GM18508 (cell line): ENCODE results near the gene WNK2.

Experiments
- ATAC-seq: cut with Tn5 transposase; IDR thresholded peaks from one replicate; pipeline ENCODE4 v1.9.1; 2021; ENCODE audit warnings: moderate number of reproducible peaks; ENCODE audit not compliant: insufficient read depth, unreplicated experiment

The WNK2 gene

DNA sequence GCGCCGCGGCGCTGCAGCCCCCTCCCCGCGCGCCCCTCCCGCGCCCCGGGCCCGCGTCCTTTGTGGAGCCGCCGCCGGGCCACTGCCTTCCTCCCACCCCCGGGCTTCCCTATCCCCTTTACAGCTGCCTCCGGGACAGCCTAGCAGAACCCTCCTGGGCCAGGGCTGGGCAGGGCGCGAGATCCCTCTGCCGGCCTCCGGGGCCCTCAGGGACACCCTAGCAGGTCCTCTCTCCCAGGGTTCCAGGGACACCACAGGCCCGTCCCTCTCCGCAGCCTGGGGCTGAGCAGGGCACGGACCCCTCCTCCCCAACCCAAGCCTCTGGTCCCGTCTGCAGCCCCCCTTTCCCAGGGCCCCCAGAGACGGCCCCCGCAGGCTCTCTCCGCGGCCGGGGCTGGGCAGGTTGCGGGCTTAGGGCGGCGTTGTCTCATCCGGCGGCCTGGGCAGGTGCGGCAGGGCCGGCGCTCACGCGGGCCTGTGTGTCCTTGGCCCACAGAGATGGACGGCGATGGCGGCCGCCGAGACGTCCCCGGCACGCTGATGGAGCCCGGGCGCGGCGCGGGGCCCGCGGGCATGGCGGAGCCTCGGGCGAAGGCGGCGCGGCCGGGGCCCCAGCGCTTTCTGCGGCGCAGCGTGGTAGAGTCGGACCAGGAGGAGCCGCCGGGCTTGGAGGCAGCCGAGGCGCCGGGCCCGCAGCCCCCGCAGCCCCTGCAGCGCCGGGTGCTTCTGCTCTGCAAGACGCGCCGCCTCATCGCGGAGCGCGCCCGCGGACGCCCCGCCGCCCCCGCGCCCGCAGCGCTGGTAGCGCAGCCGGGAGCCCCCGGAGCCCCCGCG is 710 bp downstream of the WNK2 start:
- ATAC-seq = no peak

DNA sequence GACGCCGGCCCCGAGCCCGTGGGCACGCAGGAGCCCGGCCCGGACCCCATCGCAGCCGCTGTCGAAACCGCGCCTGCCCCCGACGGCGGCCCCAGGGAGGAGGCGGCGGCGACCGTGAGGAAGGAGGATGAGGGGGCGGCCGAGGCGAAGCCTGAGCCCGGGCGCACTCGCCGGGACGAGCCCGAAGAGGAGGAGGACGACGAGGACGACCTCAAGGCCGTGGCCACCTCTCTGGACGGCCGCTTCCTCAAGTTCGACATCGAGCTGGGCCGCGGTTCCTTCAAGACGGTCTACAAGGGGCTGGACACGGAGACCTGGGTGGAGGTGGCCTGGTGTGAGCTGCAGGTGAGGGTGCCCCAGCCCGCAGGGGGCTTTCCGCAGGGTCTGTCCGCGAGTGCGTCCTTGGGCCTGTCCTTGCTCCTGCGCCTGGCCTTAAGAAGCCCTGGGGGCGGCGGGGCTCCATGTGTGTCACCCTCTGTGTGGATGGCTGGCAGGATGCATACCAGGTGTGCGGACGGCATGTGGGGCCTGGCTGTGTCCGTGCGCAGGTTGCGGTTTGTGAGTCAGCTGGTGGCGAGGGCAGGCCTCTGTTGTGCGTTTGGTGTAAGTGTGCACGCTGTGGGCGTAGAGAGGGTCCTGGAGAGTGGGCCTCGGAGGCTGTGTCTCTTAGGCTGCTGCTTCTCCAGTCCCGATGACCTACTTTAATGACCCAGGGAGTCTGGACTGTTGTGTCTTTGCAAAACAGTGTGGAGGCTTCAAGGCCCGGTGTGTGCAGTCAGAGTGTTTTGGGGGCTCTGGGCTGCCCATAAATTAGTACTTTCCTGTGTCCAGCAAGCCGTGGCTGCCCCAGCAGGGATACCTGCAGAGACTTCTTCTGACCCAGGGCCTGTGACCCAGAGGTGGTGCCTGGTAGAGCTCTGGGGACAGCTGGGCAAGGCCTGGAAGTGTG is 1.6 kb downstream of the WNK2 start:
- no peak for ATAC-seq

DNA sequence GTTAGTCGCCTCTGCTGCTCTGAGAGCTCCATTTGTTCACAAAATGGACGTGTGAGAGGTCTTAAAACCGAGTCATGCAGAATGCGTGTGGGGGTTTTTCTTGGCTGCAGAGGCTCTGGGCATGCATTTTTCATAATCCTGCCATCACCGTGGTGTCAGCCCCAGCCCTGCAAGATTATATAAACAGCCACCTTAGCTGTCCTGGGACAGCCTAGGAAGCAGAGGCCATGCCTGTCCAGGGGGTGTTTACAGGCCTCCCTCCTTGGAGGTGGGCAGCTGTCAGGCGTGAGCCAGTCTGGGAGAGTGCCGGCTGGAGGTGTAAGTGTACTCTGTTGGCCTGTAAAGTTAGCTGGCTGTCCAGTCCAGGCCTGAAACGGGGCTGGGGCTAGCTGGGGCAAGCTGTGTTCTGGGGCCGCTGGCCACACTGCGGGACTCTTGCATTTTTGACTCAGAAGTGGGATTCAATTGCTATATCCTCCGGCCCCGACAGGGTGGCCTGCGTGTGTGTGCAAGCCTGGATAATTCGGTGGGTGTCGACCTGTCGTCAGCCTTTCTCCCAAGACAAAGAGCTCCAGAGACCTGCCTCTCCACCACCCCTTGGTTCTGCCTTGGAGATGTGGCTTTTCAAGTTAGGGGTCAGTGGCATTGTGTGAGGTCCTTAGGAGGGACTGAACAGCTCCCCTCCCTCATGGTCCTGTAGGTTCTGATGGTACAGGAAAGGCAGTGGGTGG is 2.4 kb downstream of the WNK2 start:
- ATAC-seq = no peak

DNA sequence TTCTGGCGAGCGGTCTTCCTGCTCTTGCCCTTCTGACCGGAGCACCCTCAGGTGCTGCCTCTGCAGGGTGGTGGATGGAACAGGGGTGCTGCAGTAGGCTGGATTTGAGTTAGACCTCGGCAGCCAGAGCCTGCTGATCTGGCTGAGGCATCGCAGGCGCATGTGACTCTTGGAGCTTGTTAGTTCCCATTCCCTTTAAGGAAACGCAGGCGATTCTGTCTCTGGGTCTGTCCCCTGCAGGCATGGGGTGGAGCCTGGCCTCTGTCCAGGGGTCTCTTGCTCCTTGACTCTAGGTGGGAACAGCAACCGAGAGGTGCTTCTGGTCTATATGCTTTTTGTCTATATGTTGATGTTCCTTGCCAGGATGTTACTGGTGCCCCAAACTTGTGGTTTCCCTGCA is 3.1 kb downstream of the WNK2 start:
- ATAC-seq = no peak

DNA sequence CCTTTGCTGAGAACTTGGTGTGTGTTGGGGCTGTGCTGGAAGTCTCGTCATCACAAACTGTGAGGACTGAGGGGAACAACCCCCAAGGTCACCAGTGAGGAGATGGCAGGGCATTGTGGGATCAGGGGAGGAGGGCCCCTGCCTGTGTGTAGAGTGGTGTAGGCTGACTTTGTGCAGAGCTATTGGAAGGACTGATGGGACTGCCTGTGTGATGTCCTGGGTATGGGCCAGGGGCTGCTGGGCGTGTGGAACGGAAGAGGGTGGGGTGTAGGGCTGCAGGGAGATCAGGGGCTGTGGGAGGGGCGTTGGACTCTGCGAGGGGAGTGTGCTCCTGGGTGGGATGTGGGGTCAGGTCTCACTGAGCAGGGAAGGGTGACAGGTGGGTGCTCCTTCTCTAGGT is 3.6 kb downstream of the WNK2 start:
- ATAC-seq = no peak

DNA sequence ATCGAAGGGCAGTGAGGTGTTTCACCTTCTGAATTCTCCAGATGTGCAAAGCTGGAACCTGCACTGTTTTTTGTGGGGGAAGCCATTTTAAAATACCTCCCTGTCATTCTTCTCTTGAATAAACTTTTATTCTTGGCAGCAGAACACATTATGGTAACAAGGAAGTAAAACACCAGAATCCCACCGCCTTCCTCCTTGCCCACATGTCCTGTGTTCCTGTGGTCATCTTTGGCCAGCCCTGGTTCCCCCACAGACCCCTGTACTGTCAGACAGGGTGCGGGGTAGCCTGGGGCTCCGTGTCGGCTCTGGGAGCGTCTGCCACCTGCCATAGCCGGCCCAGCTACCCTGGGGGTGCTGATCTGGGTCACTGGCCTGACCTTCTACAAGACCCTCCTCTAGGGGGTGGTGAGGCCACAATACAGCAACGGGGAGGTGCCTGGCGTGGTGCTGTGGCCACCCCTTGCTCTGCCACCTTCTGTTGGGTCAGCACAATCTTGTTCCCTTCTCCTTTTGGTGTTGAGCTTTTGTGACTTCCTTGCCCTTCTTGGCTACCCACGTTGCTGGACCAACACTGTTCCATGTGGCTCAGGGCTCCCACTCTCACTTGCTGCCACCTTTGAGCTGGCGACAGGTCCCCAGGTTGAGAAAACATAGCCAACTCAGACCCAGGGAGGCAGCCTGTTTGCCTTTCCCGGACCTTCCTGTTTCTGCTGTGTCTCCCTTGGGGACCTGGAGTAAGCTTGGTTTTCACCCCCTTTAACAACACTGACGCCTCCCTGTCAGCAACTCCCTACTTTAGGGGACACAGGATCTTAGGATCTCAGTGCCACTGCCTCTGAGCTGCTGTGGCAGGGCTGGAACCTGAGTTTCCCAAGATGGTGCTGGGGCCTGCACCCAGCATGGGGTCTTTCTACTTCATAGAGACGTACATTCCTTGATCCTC is 4.8 kb downstream of the WNK2 start:
- no peak for ATAC-seq

DNA sequence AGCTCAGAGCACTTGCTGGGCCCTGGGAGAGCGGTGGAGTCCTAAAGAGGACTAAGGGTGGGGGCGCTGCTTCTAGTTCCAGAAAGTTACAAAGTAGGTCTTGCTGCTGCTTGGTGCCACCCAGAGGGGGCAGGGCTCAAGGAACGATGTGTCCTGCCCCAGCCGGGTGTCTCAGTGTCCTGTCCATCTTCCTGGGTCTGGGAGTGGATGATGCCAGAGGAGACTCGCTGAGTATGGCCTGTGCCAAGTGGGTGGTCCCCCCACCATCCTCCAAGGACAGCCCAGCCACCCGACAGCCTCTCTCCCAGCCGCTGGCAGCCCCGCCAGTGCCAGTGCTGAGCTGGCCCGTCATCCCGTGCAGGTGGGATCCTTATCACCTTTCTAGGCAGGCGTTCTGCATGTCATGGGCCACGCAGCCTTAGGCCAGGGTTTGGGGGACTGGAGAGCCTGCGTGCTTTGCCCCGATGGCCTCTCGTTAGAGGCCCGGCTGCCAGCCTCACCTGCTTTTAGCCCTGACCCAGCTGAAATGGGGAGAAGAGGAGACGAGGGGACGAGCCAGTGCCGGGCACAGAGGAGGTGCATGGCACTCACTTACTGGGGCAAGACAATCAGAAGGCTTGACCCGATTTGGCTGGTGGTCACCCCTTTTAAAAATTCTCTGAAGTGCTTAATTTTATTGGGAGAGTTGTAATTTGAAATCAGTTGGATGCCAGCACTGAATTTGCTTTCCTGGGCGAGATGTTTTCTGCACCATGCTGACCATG is 5.6 kb downstream of the WNK2 start:
- ATAC-seq = no peak

DNA sequence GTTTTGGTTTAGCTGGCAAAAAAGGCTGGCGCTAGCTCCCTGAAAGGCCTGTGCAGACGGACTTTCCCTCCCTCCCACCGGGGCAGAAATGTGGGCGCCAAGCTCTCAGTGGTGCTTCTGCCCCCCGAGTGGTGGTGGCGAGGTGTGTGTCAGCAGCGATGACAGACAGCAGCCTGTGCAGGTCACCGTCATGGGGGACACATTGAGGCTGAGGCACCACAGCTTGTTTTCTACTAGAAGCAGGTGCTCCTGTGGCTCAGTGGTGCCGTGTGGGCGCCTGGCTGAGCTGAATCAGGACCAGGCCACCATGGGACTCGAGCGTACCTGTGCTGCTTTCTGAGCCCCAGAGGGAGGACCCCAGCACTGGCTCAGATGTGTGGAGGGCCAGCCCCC is 6.2 kb downstream of the WNK2 start:
- no peak for ATAC-seq

DNA sequence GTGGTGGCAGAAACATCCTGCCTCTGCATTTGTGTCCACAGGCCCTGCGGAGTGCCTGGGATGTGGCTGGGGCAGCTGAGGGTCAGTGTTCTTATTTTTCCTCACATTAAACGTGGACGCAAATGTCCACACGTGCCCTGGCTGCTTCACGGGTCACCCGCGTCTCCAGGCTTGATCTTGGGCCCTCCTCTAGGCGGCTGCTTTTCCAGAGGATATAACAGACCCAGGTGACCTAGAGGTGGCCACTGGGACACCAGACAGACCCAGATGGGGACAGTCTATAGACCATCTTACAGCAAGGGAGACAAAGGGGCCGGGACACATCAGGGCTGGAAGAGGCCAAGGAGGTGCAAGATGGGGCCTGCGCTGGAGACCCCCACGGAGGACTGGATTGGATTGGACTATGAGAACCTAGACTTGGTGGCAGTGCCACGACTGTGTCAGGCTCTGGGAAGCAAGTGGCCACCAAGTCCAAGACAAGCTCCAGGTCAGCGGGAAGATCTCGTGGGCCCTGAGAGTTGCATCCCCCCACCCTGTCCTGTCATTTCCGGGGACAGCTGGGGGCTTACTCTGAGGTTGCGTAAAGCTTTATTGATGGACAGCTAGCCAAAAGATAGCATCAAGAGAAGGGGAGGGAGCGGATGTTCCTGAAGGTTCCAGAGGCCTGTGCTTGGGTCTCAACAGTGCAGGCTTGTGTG is 6.9 kb downstream of the WNK2 start:
- no peak for ATAC-seq

DNA sequence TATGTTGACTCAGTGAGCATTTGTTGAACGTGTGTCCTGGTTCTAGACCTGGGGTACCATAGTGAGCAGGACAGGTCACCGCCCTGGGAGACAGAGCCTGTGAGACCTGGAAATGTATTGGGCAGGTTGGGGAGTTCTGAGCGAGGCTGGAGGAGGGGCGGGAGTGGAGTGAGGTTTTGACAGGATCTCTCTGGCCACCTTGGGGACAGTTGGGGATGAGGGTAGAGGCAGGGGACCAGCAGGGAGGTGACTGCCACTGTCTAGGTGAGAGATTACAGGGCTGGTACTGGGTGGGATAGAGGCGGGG is 7.4 kb downstream of the WNK2 start:
- no peak for ATAC-seq

DNA sequence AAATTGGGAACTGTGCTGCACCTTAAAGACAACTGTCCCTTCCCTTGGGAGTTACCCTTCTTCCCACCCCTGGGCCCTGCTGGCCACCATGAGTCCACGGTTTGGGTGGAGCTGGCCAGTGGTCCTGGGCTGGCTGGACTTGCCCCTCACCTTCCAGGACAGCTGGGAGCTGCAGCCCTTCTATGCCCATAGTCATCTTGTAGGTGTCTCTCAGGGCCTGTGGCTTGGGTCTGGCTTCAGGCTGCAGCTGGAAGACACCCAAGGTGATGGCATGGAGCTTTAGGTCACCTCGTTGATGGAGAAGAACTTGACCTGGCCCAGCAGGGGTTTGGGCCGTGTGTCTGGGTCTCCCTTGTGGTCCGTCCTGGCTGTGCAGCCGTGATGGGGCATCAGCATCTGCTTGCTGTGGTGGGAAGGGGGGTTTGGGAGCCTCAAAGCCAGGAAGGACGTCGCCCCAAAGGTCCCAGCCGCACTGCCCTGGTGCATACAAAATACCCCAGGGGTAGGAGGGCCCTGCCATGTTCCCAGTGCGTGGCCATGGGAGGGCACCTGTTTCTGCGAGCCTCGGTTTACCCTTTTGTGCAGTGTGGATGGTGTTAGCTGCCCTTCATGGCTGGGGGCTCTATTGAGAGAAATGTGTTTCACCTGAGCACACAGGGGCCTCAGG is 8.9 kb downstream of the WNK2 start:
- no peak for ATAC-seq

DNA sequence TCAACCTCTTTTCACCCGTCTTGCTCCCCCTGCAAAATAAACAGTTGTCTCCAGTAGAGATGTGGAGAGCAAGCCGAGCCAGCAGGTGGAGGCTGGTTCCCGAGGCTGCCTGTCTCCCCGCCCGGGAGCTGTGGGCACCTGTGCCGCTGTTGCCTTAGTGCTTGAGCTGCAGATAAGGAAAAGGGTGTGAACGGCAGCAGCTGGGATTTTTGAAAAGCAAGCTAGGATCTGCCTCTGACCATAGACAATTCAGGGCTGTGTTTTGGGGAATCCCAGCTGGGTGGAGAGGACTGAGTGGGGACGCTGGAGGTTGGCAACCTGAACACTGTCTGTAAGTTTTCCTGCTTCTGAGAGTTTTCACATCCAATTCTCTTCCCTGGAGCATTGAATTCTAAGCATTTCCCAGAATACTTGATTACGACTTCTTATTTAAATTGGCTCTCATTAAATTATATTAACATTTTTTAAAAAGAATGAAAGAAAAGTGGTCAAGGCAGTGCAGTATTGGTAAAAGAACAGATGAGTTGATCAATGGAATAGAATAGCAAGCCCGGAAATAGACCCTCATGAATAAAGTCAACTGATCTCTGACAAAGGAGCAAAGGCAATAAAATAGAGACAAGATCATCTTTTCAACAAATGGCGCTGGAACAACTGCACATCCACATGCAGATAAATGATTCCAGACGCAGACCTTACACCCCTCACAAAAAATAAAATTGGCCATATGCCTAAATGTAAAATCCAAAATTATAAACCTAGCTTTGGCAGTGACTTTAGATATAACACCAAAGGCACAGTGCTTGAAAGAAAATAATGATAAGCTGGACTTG is 9.7 kb downstream of the WNK2 start:
- ATAC-seq = no peak

DNA sequence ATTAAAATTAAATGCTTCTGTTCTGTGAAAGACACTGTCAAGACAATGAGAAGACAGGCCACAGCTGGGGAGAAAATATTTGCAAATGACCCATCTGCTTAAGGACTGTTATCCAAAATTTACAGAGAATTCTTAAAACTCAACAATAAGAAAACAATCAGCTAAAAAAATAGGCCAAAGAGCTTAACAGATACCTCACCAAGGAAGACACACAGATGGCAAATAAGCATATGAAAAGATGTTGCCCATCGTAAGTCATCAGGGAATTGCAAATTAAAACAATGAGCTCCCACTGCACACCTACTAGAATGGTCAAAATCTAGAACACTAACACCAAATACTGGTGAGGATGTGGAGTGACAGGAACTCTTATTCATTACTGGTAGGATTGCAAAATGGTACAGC is 10.3 kb downstream of the WNK2 start:
- no peak for ATAC-seq

DNA sequence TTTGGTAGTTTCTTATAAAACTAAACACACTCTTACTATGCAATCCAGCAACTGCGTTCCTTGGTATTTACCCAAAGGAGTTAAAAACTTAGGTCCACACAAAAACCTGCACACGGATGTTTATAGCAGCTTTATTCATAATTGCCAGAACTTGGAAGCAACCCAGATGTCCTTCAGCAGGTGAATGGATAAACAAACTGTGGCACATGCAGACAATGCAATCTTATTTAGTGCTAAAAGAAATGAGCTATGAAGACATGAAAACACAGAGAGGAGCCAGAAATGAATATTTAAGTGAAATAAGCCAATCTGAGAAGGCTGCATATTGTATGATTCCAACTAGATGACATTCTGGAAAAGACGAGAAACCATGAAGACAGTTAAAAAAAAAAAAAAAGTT is 10.7 kb downstream of the WNK2 start:
- ATAC-seq = no peak

DNA sequence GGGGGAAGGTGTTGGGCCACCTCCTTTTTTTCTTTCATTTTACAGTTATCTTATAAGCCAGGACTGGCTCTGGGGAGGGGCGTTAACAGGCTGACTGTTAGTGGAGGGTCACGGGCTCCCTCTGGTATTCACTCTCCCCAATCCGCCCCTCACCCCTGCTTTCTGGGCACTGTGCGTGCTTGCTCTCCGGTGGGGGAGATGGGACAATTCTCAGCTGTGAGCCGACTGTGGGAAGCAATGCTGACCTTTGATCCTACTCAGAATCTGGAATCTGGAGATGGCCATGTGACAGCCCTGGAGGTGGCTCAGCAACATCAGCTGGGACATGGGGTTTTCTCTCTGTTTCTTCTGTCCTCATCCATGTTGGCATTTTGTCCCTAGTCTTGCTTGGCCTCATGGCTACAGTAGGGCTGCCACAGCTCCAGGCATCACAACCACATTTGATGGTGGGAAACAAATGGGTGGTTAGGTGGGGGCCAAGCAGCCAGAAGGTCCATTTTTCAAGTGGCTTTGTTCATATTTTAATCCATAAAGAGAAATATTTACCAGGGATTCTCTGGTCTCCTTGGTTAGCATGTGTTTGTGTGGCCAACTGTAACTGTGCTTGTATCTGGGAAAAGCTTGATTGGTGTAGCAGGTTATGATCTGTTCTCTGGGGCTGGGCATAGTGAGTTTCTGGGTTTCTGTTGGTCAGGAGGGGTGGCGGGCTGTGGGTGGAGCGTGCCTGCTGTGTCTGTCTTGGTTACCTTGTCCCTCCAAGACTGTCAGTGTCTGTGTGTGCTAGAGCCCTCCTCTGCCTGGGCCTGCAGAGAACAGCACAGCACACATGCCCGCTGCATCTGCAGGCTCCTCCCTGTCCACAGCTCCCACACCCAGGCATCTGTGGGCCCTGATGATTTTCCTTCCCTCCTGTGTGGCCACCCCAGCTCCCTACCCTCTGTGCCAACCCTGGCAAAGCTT is 12.4 kb downstream of the WNK2 start:
- no peak for ATAC-seq

DNA sequence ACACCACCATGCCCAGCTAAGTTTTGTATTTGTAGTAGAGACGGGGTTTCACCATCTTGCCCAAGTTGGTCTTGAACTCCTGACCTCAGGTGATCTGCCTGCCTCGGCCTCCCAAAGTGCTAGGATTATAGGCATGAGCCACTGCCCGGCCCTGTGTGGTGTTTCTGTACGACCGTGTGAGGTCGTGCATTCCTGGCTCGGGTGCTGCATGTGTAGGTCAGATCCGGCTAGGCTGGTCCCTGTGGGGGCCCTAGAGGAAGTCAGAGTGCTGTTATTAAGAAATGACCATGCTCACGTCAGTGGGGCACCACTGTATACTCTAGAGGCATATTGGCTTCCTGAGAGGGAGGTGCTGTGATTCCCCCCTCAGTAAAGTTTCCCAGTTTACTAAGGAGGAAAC is 13.7 kb downstream of the WNK2 start:
- no peak for ATAC-seq
